GM18507 (cell line): ENCODE results near the gene PAX5.

ENCODE experiments used
- DNase-seq: peaks from one replicate; pipeline ENCODE4 v3.0.0; 2011; ENCODE audit warnings: low read depth; ENCODE audit not compliant: insufficient read length; ENCODE audit errors: extremely low spot score
- FAIRE-seq: peaks from 2 replicates; lab custom pipeline; 2011; peaks lifted over from hg19 to GRCh38; lab: Jason Lieb, UNC

PAX5 gene

GRCh38 chr9:36831381-36832161 lies 202.5 kb downstream of the PAX5 start:
- DNase-seq (no peak), FAIRE-seq (no peak)

- FAIRE-seq (no peak), DNase-seq (no peak)
Measured at GRCh38 chr9:36828611-36829013, 205.5 kb downstream of the PAX5 start.

GRCh38 chr9:36827593-36827992 lies 206.5 kb downstream of the PAX5 start:
- FAIRE-seq (no peak), DNase-seq (no peak)

GRCh38 chr9:36826581-36826980 lies 207.5 kb downstream of the PAX5 start:
- no peak for DNase-seq
- no peak for FAIRE-seq

DNA sequence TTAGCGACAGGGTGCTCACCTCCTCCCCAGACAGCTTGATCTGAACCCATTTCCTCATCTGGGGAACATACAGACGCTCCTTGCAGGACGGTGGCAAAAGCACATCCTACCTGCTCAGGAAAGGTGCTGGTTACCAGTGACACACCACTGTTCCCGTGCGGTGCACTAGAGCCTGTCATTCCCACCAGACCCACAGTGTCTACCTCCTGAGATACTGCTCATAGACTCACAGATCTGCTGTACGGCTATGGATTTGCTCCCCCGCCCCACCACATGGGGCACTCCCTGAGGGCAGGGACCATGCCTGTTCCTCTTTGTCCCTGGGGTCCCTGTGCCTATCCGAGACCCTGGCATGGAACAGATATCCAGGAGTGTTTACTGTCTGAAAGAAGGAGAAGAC lies 208.9 kb downstream of the PAX5 start:
- DNase-seq (no peak), FAIRE-seq (no peak)

DNA sequence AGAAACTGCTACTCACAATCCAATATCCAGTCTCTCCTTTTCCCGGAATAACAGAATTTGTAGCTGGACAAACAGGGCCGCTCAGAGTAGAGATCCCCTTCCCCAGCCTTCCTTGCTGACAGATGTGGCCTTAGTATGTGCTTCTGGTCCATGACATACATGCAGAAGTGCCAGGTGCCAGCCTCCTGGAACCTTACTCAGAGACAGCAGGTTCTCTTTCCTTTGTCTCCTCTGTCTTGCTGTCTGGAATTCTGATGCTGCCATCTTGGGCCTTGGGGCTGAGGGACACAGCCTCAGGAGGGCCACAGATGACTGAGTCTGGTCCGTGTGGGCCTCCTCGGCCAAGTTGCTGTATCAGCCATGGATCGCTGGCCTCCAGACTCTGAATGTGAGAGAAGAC lies 210.1 kb downstream of the PAX5 start:
- no peak for DNase-seq
- FAIRE-seq: no peak

GRCh38 chr9:36823466-36823865 lies 210.6 kb downstream of the PAX5 start:
- FAIRE-seq: no peak
- no peak for DNase-seq

- DNase-seq (no peak), FAIRE-seq (no peak)
Measured at GRCh38 chr9:36822201-36822600, 211.9 kb downstream of the PAX5 start.

DNA sequence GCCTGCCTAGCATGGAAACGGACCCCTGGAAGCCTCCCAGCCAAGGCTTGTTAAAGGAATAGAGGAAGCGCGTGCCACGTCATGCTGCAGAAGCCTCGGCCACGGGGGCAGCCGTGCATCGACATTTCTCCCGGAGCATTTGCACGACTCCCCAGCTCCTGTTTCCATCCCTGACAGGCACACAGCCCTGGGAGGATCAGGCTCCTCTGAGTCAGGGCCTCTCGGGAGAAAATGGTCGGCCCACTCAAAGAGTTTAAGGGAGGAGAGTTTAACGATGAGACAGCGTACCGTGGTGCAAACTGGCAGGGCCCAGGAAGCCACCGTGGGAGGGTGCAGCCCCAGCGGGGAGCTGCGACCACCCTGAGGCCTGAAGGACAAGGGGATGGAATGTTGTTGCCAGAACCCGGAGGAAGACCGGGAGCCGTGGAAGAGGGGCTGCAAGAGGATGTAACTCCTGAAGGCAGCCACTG lies 213.6 kb downstream of the PAX5 start:
- DNase-seq: no peak
- FAIRE-seq: no peak

DNA sequence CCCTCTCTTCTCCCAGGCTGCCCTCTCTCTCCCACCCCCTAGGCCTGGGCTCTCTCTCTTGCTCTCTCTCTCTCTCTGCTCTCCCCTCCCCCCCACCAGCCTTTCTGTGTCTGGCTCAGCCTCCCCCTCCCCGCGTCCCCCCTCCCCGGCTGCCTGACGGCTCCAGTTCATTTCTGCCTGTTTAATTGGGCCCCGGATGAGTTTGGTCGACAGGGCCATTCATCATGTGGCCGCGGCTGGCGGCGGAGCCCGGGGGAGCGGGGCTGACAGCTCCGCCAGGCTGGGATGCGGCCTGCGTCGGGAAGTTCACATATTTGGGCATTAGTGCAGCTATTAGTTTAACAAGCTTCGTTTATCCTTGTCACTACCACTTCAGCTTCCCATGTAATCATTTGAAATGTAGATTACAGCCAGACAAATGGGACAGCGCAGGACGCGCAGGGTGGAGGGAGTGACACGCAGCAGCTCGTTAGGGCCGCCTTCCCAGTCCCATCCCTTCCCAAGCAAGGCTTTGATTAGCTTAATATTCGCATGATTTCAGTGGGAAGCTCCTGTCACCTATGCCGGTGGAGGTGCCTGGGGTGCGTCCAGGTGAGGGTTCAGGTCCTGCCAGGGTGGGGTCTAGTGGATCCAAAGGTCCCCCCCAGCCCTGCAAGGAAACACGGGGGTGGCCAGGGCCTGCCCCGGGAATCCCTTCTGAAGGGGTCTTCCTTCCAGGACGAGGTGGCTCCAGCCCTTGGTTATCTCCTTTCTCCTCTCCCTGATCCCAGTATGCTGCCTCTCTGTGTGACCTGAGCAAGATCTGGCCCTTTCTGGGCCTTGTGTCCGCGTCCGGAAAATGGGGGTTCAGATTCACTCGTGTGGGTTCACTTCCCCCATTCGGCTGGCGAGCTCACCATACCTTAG lies 214.8 kb downstream of the PAX5 start:
- FAIRE-seq (no peak), DNase-seq (no peak)

DNA sequence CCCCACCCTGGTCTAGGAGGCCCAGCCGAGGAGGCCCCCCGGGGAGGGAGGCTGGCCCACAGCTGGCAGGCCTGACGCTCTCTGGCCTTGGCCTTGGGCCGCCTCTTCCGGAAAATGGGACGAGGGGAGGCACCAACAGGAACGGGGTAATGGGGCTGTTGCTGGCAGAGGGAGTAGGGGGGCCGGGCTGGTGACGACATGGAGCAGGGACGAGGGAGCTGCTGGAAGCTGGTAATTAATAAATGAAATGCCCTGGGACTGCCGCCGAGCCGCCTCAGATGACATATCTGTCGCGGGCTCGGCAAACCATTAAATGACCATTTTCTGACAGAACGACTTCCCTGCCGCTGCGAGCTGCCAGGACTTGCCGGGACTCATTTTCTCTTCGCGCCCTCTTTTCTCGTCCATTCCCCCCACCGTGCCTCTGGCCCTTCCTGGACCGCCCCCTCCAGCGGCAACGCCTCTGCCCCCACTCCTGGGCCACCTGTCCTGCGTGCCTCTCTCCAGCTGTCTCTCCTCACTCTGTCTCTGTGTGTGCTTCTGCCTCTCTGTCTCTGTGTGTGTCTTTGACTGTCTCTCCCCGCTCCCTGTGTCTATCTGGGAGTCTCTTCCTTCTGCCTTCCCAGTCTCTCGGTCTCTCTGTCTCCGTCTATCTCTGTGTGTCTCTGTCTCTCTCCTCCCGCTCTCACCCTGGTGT lies 215.7 kb downstream of the PAX5 start:
- FAIRE-seq (no peak), DNase-seq (no peak)

DNA sequence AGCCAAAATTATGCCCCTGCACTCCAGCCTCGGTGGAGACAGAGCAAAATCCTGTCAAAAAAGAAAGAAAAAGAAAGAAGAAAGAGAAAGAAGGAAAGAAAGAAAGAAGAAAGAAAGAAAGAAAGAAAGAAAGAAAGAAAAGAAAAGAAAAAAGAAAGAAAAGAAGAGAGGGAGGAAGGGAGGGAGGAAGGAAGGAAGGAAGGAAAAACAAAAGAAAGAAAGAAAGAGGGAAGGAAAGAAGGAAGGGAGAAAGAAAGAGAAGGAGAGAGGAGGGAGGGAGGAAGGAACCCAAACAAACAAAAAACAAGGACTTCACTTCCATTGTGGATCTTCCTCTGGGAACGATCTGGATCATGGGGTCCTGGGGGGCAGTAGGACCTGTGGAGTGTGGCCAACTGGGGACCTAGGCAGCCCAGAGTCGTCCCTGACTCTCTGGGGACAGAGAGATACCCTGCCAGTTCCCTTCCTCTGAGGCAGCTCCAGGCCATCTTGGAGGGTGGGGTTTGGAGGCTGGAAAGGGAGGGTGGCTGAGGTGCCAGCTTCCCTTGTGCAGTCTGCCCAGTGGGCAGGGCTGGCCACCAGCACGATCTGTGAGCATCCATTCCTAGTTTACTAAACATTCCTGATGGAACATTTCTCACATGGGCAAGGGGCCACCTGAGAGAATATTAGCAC lies 216.8 kb downstream of the PAX5 start:
- DNase-seq: no peak
- no peak for FAIRE-seq

GRCh38 chr9:36816371-36816770 lies 217.7 kb downstream of the PAX5 start:
- no peak for FAIRE-seq
- DNase-seq: no peak

DNA sequence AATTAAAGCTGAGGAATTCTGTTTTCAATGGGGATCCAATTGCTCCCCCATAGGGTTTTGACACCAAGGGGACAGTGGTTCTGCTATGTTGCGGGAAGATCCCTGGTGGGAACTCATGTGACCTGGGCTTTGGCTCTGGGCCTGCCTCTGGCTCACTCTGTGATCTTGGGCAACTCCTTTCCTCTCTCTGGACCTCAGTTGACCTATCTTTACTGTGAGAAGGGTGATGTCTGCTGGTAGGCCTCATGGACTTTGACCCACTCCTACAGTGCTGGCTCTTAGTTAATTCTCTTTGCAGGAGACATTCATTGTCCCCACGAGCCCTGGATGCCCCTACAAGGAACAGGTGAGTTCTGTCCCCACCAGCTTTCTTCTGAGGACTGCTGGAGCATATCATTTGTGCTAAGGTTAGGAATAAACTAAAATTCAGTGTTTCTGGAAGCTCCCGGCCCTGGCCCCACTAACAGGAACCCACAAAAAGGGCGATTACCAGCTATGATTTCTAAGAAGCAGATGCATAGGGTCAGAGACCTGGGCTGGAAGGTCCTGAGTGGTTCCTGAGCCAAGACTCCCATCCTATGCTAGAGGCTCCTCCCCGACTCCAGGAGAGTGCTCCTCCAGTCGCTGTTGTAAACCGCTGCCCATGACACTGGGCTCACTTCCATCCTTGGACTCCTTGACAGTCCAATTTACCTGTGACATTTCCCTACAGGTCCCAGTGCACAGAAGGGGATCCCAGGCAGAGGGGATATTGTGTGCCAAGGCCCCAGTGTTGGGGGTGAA lies 218.3 kb downstream of the PAX5 start:
- DNase-seq (no peak), FAIRE-seq (no peak)

DNA sequence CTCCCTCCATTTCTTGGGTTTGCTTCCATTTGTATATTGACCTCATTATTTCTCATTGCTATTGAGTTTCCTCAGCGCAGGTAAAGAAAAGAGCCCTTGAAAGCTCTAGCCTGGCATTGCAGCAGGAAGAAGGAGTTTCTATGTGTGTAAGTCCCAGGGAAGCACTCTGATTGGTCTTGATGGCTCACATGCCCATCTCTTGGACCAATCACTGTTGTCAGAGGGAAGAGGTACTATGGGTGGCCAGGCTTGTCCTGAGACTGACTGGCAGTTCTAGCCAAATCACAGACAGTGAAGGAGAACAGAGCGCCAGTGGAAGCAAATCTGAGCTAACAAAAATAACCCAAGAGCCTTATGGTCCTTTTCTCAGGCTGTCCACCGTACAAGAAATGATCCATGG lies 219.0 kb downstream of the PAX5 start:
- no peak for FAIRE-seq
- no peak for DNase-seq

- DNase-seq (no peak), FAIRE-seq (no peak)
Measured at GRCh38 chr9:36813154-36813553, 220.9 kb downstream of the PAX5 start.

DNA sequence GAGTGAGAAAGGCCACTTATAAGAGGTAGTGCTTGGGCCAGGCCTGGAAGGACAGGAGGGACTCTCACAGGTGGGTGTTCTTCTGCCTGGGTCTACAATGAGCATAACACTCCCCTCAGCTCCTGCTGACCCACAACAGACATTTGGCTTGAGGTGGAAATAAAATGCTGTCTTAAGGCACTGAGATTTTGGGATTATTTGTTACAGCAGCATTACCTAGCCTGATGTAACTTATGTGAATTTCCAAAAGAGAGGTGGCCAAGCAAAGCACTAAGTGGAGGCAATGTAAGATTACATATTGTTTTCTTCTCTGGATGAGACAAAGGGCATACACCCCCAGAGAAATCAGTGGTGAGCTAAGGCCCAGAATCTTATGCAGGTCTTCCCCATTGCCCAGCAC lies 221.5 kb downstream of the PAX5 start:
- DNase-seq (no peak), FAIRE-seq (no peak)

DNA sequence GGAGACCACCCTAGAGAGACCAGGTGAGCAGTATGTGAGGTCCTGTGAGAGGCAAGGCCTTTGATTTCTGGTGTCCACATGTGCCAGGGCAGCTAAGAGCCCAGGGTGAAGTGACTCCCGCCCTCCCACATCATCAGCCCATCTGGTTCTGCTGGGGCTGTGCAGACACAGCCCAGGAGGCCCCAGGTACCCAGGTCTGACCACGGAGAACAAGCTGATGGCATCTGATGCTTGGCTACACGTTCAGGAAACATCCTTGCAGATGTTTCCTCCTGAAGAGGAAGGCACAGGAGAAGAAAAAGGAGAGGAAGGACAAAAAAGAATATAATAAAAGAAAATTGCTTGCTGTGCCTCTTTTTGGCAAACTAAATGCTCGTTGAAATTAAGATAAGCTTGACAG lies 225.8 kb downstream of the PAX5 start:
- DNase-seq (no peak), FAIRE-seq (no peak)

DNA sequence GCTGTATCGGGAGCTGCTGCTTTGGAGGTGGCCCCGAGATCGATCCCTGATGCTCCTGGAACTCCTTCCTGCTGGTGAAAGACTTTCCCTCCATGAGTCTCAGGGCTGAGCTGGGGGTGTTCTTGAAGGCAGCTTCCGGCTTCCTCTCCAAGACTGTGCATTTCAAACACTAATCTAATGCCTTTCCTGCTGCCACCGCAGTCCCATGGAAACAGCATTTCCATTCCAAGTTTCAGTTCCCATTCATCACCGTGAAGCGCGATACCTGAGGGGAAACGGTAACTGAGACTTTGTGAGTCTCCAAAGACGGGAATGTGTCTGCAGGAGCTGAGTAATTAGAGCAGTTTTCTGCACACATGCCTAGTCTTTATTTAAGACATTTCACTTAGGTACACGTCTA lies 230.1 kb downstream of the PAX5 start:
- no peak for DNase-seq
- FAIRE-seq: no peak
